ENCODE data around the gene SPAG6. TPM values are rescaled to one million over a fixed set of nuclear protein-coding genes. Genes with fewer than 3 reads are reported as not detected.

Gene SPAG6
- total RNA-seq, 6 donors from 2014 or later, result 0.74 to 44.1 (median 8.7) TPM

GRCh38 chr10:22460531-22461403, 115.5 kb downstream of the SPAG6 start:
- H3K4me1 ChIP-seq, result no peaks in the 10 kb centered on the region
- ATAC-seq (ENCODE audit: low FRiP score in 2 of 2) (no peak), DNase-seq (no peak)
- no peaks in the 10 kb centered on the region for H3K36me3 ChIP-seq
- TF ChIP-seq CTCF (IDR thresholded peaks at IDR 0.05) (no peak), EP300 (IDR thresholded peaks at IDR 0.05) (no peak), POLR2A (IDR thresholded peaks at IDR 0.05) (no peak), POLR2AphosphoS5 (IDR thresholded peaks at IDR 0.05) (no peak)
- no peak overlapping the region for H3K27ac ChIP-seq
- H3K4me3 ChIP-seq, result no peak overlapping the region
- no peaks in the 10 kb centered on the region for H3K9me3 ChIP-seq
- WGBS, 2 donors, result 91 to 92% methylated on average over 6 of the region's 6 CpGs
- H3K27me3 ChIP-seq, result no peaks in the 10 kb centered on the region

GRCh38 chr10:22461891-22462290, 116.6 kb downstream of the SPAG6 start:
- no peak for DNase-seq
- ATAC-seq (ENCODE audit: low FRiP score in 2 of 2), result no peak
- H3K36me3 ChIP-seq, result no peaks in the 10 kb centered on the region
- H3K4me1 ChIP-seq, result no peaks in the 10 kb centered on the region
- TF ChIP-seq CTCF (IDR thresholded peaks at IDR 0.05) (no peak), POLR2AphosphoS5 (IDR thresholded peaks at IDR 0.05) (no peak), POLR2A (IDR thresholded peaks at IDR 0.05) (no peak), EP300 (IDR thresholded peaks at IDR 0.05) (no peak)
- H3K27me3 ChIP-seq, result no peaks in the 10 kb centered on the region
- no peak overlapping the region for H3K27ac ChIP-seq
- 75 to 84% methylated on average over 2 of the region's 2 CpGs for WGBS, 2 donors
- H3K9me3 ChIP-seq, result no peaks in the 10 kb centered on the region
- no peak overlapping the region for H3K4me3 ChIP-seq

GRCh38 chr10:22463255-22463654, 118.0 kb downstream of the SPAG6 start:
- ATAC-seq (ENCODE audit: low FRiP score in 2 of 2), result no peak
- TF ChIP-seq CTCF (IDR thresholded peaks at IDR 0.05) (no peak), POLR2AphosphoS5 (IDR thresholded peaks at IDR 0.05) (no peak), EP300 (IDR thresholded peaks at IDR 0.05) (no peak), POLR2A (IDR thresholded peaks at IDR 0.05) (no peak)
- no peak for DNase-seq
- 75 to 77% methylated on average over 4 of the region's 4 CpGs for WGBS, 2 donors
- Histone ChIP-seq H3K4me3 (no peak overlapping the region), H3K4me1 (no peaks in the 10 kb centered on the region), H3K9me3 (no peaks in the 10 kb centered on the region), H3K27me3 (no peaks in the 10 kb centered on the region), H3K27ac (no peak overlapping the region), H3K36me3 (no peaks in the 10 kb centered on the region)

DNA sequence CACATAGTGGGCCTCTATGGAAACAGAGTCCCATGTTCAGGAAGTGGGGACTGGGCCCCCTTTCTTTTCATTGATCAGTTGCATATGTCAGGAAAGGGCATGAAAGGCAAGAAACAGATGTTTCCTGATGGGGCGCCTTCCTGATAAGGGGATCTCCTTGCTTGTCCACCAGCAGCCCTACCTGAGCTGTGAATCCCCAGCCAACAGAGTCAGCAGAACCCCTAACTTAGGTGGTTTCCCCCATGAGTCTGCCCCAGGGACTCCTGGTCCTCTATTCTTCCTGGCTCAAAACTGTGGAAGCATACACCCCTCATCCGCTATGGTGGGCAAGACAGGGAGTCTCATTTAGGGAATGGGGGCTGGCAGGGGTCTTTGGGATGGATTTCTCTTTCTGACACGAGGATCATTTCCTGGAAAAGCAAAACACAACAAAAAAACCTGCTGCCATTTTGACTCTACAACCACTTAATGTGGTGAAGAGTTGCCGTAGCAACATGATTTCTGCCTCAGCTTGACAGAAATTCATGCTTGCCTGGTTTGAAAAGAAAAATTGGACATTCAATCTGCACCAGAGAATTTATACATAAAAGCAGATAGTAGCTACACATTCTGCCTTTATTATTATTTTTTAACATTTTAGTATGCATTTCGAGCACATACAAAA, 119.8 kb downstream of the SPAG6 start:
- WGBS, 2 donors, result 88 to 94% methylated on average over 5 of the region's 5 CpGs
- TF ChIP-seq POLR2AphosphoS5 (IDR thresholded peaks at IDR 0.05), result no peak
- H3K4me3 ChIP-seq, result no peak overlapping the region
- no peak for ATAC-seq (ENCODE audit: low FRiP score in 2 of 2)
- no peaks in the 10 kb centered on the region for H3K9me3 ChIP-seq
- no peaks in the 10 kb centered on the region for H3K4me1 ChIP-seq
- H3K27ac ChIP-seq, result no peak overlapping the region
- no peaks in the 10 kb centered on the region for H3K36me3 ChIP-seq
- DNase-seq, result no peak
- H3K27me3 ChIP-seq, result no peaks in the 10 kb centered on the region

- Histone ChIP-seq H3K27me3 (no peaks in the 10 kb centered on the region), H3K4me1 (no peaks in the 10 kb centered on the region), H3K36me3 (no peaks in the 10 kb centered on the region), H3K4me3 (no peak overlapping the region), H3K27ac (no peak overlapping the region), H3K9me3 (no peaks in the 10 kb centered on the region)
- ATAC-seq (ENCODE audit: low FRiP score in 2 of 2) (no peak), DNase-seq (no peak)
- no peak for TF ChIP-seq EP300 (IDR thresholded peaks at IDR 0.05)
- no peak for TF ChIP-seq CTCF (IDR thresholded peaks at IDR 0.05)
- no peak for TF ChIP-seq POLR2AphosphoS5 (IDR thresholded peaks at IDR 0.05)
- no peak for TF ChIP-seq POLR2A (IDR thresholded peaks at IDR 0.05)
- WGBS, 2 donors, result 66 to 75% methylated on average over 3 of the region's 3 CpGs
Observed at GRCh38 chr10:22466763-22467334, 121.6 kb downstream of the SPAG6 start.

Data from upper lobe of left lung (tissue), 6 donors.